HEK293T (cell line): ENCODE results near the gene CFAP97D2.

Source experiments
- ARNT ChIP-seq: fragments of 450-650 bp; IDR thresholded peaks from 2 replicates; pipeline ENCODE4 v1.6.1; 2017; ENCODE audit warnings: mild to moderate bottlenecking
- BHLHE40 ChIP-seq: fragments of 450-650 bp; IDR thresholded peaks from 2 replicates; pipeline ENCODE4 v1.6.1; 2016; ENCODE audit warnings: mild to moderate bottlenecking, moderate library complexity, borderline replicate concordance
- ELF4 ChIP-seq: fragments of 450-650 bp; IDR thresholded peaks from 2 replicates; pipeline ENCODE4 v1.6.1; 2017; ENCODE audit warnings: antibody characterized with exemption
- FOXA1 ChIP-seq: fragments of 450-650 bp; IDR thresholded peaks from 2 replicates; pipeline ENCODE4 v1.6.1; 2016; ENCODE audit warnings: mild to moderate bottlenecking
- SP1 ChIP-seq: fragments of 450-650 bp; IDR thresholded peaks from 2 replicates; pipeline ENCODE4 v1.6.1; 2017
- TARDBP ChIP-seq: fragments of 450-650 bp; IDR thresholded peaks from 2 replicates; pipeline ENCODE4 v1.6.1; 2016

- TF ChIP-seq FOXA1 (no peak), BHLHE40 (no peak), ARNT (no peak), TARDBP (no peak), ELF4 (no peak), SP1 (no peak)
Measured at GRCh38 chr13:114266241-114266640, 87.2 kb downstream of the CFAP97D2 start.
